GM21526 (cell line): Measurements from ENCODE around the gene EIF2S1.
"Not testable (repeated sequence)": the region's sequence is repeated elsewhere in the genome, so short reads cannot be mapped to it uniquely, and the experiment has no call there.

ENCODE experiments used
- ATAC-seq: cut with Tn5 transposase; IDR thresholded peaks from one replicate; pipeline ENCODE4 v1.9.1; 2021; ENCODE audit warnings: moderate library complexity; ENCODE audit not compliant: unreplicated experiment, low FRiP score

Gene EIF2S1

DNA sequence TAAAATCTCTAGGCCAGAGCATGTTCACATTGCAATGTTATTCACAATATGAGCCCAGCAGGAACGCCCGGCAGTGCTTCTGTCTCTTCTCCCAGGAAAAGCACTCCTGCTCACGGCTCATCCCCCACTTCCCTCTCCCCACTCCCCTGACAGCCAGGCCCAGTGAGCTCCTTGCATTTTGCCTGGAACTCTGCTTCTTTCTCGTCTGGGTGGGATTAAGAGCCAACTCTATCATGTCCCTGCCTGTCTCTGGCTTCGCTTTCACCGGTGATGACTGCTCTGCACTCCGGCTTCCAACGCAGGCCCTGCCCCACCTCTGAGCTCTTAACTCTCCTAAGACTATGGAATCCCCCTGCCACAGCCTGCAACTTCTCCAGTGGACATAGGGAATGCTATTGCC, 49.3 kb downstream of the EIF2S1 start:
- no peak for ATAC-seq

GRCh38 chr14:67410313-67410712, 50.2 kb downstream of the EIF2S1 start:
- ATAC-seq = no peak

- ATAC-seq = no peak
These were observed 51.2 kb downstream of the EIF2S1 start for GRCh38 chr14:67411370-67411769.

GRCh38 chr14:67411820-67412421, 51.8 kb downstream of the EIF2S1 start, which contains the start of gene PLEK2:
Gene PLEK2 (minus strand): TSS chr14:67412165. CDS start chr14:67412059, 106 bp downstream.
- no peak for ATAC-seq

- ATAC-seq = no peak
These were observed 54.0 kb downstream of the EIF2S1 start for GRCh38 chr14:67413806-67414769.

GRCh38 chr14:67415610-67416009, 55.5 kb downstream of the EIF2S1 start:
- ATAC-seq = not testable (repeated sequence)

- no peak for ATAC-seq
These were observed 56.0 kb downstream of the EIF2S1 start for GRCh38 chr14:67416085-67416484.

- no peak for ATAC-seq
These were observed 56.7 kb downstream of the EIF2S1 start for GRCh38 chr14:67416810-67417209.

DNA sequence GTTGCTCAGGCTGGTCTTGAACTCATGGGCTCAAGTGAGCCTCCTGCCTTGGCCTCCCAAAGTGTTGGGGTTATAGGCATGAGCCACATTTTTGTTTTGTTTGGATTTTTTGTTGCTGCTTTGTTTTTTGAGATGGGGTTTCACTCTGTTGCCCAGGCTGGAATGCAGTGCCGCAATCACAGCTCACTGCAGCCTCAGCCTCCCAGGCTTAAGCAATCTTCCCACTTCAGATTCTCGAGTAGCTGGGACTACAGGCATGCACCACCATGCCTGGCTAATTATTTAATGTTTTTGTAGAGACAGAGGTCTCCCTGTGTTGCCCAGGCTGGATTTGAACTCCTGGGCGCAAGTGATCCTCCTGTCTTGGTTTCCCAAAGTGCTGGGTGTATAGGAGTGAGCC, 57.5 kb downstream of the EIF2S1 start:
- no peak for ATAC-seq

DNA sequence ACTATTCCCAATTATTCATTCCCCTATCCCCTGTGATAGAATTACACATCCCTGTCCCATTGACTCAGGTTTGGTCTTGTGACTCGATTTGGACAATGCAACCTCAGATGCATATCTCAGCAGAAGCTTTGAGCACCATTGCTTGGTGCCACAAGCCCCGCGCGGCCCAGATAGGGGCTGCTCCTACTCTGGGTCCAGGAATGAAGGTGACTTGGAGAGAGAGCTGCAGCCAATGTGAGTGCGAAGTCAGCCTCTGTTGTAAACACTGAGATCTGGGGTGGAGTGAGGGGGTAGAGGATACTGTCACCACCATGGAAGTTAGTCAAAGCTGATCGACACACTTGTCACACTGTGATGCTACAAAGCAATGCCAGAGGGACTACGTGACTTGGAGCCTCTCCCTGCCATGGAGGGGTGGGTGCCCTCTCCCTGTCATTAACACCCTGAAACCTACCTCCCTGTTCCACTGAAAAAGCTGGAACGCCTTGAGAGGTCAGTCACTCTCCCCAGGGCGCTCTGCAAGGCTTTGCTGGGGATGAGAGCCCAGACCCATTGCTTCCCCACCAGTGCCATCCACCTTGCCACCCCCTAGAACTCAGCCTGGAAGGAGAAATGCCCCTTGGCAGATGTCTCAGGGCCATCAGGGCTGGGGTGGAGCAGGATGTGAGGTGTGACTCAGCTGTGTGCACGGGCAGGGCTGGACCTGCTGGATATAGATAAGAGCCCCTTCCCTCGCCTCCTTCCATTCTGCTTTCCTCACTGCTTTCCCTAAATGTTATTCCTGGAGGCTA, 58.5 kb downstream of the EIF2S1 start:
- ATAC-seq = no peak

DNA sequence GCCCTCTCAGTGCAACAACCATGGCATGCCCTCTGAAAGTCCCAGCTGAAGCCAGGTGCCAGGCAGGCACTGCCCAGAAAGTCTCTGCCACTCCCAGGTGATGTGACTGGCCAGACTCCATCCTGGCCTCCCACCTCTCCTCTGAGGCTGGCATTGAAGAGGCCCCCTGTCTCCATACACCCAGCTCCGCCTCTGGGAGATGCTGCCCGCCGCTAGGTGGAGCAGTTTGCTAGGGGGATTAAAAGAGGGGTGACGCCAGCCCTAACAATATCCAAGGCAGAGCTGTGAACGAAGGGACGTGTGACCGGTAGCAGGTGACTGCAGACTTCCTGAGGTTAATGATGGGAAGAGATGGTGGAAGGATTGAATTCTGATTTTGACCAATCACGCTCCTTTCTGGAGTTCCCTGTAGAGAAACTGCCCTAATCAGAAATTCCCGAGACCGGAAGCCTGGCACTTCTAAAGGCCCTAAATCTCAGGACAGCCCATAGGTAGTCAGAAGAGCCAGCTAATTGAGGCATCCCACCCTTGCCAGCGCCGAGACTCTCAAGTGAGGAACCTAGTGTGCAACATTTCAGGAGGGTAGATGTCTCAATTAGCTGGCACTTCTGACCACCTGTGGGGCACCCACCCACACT, 60.1 kb downstream of the EIF2S1 start:
- ATAC-seq = no peak

DNA sequence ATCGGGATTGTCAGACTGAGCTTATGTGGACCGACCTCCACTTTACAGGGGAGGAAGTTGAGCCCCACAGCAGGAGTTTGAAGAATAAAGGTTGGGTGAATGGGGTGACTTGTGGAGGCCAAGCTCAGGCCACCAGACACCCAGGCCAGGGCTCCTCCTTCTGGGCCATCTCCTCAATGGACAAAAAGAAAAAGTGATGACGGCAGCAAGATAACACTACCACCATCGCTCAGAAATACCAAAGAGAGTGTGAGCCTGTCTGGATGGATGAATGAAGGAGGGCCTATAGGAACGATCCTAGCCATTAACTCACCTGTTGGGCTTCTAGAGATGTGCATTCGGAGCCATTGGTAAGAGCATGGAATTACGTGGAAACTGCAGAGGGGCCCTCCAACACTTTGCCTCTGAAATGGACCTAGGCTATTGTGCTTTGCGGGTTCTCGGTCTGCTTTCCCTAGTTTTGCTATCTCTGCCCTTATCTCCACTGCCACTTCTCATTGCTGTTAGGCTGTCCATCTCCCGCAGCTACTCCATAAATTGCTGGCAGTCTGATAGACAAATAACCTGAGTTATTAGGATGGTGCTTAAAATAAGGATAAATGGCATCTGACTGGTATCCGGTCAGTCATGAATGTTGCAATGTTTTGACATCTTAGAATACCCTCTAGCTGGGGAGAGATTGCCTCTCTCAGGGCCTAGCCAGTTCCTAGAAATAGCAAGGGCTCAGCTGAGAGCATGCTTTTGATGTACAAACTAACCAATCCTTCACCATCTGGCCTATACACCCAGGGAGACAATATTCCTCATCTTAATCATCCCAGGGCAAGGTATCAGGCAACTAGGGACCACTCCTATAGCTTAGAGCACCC, 61.5 kb downstream of the EIF2S1 start:
- ATAC-seq = no peak

GRCh38 chr14:67423424-67423823, 63.3 kb downstream of the EIF2S1 start:
- no peak for ATAC-seq

DNA sequence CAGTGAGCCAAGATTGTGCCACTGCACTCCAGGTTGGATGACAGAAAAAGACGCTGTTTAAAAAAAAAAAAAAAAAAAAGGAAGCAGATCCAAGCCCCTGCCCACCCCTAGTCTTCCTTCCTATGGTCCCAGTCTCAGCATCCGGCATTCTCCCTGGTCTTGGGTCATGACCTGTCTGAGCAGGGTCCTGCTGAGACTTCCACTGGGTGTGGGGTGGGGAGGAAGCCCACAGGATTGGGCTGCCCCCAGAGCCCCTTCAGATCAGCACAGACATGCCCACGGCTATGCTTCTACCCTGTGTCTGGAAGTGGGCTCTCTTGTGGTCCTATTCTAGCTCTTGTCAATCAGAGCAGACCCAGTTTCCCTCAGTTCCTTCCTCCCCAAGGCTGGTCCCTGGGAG, 64.4 kb downstream of the EIF2S1 start:
- no peak for ATAC-seq

DNA sequence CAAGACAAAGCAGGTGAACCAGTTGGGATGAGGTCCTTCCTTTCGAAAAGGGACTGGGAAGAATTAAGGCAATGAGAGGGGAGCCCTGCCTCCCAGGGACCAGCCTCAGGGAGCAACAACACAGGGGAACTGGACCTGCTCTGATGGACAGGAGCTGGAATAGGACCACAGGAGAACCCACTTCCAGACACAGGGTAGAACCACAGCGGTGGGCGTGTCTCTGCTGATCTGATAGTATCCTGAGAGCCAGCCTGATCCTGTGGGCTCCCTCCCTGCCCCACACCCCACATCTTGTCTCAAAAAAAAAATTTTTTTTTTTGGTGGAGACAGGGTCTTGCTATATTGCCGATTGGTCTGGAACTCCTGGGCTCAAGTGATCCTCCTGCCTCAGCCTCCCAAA, 65.5 kb downstream of the EIF2S1 start:
- ATAC-seq = no peak

GRCh38 chr14:67426161-67426560, 66.0 kb downstream of the EIF2S1 start:
- ATAC-seq = no peak

DNA sequence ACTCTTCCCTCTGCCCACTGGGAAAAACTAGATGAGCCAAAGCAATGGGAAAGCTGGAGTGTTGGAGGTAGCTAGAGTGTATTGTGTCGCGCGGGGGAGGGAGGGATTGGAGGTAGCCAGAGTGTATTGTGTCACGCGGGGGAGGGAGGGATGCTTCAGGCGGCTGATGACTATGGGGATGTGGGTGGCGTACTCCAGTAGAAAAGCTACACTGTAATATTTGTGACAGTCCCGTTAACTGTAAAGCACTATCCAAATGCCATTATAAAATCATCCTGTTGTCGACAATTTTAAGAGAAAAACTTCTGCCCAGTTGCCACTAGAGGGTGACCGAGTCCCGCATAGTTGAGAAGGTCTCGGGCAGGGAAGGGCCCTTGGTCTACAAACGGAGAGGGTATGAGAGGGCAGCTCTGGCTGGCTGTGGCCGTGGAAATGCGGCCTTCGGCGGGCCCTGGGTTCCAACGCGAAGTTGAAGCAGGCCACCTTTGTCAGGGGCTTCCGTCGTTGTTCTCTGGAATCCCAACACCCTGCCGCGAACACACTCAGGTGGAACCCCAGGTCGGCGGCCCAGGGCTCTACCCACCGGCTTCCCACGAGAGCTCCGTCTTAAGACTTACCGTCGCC, 67.0 kb downstream of the EIF2S1 start:
- no peak for ATAC-seq

GRCh38 chr14:67428501-67429031, 68.4 kb downstream of the EIF2S1 start:
- no peak for ATAC-seq
